HG03378 (cell line): ENCODE data around the gene NPHP4.

ENCODE experiments used
- ATAC-seq: cut with Tn5 transposase; IDR thresholded peaks from one replicate; pipeline ENCODE4 v1.9.1; 2021; ENCODE audit warnings: mild to moderate bottlenecking, moderate library complexity; ENCODE audit not compliant: unreplicated experiment

The NPHP4 gene

GRCh38 chr1:5992026-5992813, at the start of gene NPHP4:
NPHP4 (minus strand) TSS chr1:5992425; CDS start chr1:5986289, 6,136 bp downstream.
- peak; percentile 87 for ATAC-seq

DNA sequence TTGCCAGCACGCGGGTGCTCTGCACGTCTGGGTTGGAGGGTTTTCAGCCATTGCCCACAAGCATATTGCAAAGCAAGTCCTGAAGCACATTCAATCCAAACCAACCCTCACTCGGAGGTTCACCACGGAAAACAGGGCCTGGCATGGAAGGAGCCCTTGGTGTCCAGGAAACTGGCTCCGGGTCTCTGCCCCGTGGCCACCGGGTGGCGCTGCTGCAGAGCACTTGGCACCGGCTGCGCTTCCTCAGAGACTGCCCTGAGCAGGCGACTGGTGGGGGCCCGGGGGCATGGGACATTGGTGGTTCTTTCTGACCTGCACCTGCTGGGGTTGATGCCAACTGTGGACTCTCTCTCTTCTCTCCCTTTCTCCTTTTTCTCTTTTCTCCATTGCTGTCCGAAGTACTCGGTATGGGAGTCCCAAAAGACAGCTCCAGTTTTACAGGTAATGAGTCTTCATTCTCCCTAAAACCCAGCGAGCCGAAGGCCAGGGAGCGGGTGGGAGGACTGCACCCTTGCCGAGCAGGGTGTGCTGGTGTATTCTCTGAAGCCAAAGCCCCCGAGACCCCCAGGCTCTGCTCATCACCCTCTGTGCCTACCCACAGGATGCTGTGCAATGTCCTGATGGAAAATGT, 49.3 kb upstream of the NPHP4 start:
- ATAC-seq = no peak

DNA sequence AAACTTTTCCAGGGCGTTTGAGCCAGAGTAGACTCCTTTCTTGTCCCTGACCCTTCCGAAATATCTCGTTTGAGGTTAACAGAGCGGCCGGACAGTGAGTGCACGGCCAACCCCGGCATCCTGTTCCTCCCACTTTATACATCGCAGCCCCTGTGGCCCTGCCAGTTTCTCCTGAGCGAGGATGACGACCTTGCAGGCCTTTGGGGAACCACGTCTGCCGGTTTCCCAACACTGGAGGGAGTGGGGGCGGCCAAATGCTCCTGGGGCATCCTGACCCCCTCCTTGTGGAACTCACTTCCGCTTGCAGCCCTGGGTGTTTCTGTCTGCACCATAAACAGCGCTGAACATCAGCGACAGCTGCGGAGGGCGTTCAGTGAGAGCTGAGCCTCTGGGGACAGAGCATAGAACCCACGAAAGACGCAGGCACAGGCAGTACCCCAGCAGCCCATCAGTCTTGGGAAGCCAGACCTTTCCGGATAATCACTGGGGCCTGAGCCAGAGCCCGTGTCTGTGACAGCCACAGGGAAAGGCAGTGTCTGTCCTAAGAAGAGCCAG, 48.7 kb upstream of the NPHP4 start:
- ATAC-seq = no peak

GRCh38 chr1:6040444-6040843, 48.2 kb upstream of the NPHP4 start:
- no peak for ATAC-seq

DNA sequence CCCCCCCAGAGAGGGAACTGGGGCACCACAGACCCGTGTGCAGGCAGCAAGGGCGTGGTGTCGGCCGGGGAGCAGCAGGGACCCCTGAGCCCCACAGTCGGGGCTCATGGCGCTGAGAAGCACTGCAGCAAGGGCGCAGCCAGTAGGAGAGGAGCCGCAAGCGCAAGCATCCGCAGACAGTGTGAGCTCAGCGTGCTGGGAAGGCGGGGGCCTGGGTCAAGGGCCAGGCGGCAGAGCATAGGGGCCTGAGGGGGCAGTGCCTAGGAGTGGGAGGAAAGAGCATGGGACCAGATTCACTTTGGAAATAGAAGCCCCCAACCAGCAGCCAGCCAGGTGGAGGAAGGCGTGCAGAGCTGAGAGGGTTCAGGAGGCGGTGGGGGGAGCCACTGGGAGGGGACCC, 46.8 kb upstream of the NPHP4 start:
- ATAC-seq = no peak

GRCh38 chr1:6038603-6039002, 46.4 kb upstream of the NPHP4 start:
- ATAC-seq = no peak

DNA sequence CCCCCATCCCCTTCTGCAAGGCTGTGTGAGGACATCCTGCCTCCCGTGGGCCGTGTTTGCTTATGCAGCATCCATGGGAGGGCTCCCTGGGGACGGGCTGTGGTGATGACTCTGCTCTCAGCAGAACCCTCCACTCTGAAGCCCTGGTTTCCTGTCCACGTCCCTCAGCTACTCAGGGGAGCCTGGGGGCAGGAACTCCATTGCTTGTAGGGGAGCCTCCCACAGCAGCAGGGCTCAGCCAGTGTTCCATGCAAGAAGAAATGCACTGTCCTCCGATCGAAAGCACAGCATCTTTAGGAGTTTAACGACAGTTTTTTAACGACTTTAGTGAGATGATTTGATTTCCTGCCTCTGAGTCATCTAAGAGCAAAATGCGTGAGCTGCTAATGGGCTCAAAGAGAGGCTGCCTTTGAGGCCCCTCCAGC, 45.1 kb upstream of the NPHP4 start:
- ATAC-seq = no peak

GRCh38 chr1:6035719-6036118, 43.5 kb upstream of the NPHP4 start:
- no peak for ATAC-seq

- ATAC-seq = no peak
Observed at GRCh38 chr1:6035303-6035702, 43.1 kb upstream of the NPHP4 start.

GRCh38 chr1:6034750-6035096, 42.5 kb upstream of the NPHP4 start:
- ATAC-seq = no peak

DNA sequence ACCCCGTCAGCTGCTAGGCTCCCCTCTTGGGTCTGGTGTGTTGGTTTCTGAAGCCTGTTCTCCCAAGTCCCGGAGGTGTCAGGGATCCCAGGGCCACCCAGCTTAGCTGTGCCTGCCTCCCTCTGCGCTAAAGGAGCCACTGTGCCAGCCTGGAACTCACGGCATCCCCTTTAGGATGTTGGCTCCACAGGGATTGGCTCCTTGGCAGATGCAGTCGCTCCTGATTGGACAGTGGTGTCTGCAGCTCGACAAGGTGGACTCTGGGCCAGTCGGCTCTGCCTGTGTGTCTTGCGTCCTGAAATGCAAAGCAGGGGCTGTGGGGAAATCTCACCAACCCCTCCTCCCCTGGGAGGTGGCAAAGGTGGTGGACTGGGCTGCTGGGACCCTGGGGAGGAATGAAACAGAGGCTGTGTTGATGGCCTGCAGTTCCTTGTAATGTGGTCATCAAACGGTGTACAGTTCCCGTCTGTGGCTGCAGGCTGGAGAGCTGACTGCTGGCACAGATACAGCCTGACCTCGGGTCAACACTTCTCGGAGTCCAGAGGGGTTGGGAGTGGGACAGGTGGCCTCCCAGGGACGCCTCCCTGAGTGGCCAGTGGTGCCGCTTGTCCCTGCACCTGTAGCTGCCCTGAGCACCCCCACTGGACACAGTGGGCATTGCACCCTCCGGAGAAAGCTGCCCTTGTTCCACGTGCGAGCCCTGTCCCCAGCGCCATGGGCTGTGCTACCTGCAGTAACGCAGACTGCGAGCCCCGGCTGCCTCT, 41.9 kb upstream of the NPHP4 start:
- ATAC-seq = no peak

DNA sequence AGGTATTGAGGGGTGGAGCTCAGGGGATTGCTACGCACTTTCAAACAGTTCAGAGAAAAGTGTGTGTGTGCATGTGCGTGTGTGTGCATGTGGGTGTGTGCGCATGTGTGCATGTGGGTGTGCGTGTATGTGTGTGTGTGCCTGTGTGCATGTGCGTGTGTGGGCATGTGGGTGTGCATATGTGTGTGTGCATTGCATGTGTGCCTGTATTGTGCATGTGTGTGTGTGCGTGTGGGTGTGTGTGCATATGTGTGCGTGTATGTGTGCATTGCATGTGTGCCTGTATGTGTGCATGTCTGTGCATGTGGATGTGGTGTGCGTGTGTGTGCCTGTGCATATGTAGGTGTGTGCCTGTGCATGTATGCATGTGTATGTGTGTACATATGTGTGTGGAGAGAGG, 40.9 kb upstream of the NPHP4 start:
- ATAC-seq = no peak

- no peak for ATAC-seq
Observed at GRCh38 chr1:6030547-6031261, 38.5 kb upstream of the NPHP4 start.

DNA sequence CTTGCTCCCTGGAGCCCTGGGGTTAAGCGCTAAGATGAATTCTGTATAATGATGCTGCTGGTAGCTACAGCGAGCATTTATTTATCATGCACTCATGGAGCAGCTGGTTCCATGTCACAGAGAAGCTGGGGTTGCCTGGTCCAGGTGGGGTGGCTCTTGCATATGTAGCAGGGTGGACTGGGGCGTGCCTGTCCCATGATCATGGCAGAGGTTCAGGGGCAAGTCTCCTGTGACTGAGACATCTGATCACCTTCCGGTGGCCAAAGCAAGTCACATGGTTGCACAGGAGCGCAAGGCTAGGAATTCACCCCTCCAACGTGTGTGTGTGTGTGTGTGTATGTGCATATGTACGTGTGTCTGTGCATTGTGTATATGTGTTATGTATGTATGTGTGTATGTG, 37.9 kb upstream of the NPHP4 start:
- ATAC-seq = no peak

DNA sequence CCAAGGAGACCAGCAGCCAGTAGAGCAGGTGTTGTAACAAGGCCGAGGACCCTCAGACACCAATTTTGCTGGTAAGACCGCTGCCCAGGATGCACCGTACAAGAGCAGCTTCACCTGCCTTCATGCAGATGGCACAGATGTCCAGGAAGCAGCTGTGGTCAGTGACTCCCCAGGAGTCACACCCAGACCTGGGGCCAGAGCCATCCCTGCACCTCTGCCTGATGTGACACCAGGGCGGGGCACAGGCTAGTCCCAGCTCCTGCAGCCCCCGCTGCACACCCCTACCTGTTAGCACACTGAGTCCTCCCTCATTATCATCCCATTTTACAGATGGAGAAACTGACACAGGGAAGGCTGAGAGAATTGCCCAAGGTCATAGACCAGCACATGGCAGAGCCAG, 37.1 kb upstream of the NPHP4 start:
- no peak for ATAC-seq

GRCh38 chr1:6028042-6028850, 36.0 kb upstream of the NPHP4 start:
- ATAC-seq = peak; percentile 33

DNA sequence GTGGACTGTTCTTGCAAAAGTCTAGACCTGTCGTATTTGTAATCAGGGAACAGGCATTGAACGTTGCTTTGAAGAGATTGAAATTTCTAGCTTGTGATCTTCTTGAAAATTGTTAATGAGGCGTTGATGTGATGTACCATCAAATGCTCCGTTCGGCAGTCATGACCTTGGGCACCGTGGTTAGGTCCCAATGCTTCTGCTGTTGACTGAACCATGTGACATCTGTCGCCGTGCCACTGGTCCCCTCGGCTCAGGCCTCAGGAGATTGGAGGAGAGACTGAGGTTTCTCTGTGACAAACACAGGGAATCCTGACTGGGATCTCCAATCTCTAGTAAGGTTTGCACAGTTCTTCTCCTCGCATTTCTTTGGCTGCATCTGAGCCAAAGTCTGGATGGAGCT, 35.4 kb upstream of the NPHP4 start:
- no peak for ATAC-seq

DNA sequence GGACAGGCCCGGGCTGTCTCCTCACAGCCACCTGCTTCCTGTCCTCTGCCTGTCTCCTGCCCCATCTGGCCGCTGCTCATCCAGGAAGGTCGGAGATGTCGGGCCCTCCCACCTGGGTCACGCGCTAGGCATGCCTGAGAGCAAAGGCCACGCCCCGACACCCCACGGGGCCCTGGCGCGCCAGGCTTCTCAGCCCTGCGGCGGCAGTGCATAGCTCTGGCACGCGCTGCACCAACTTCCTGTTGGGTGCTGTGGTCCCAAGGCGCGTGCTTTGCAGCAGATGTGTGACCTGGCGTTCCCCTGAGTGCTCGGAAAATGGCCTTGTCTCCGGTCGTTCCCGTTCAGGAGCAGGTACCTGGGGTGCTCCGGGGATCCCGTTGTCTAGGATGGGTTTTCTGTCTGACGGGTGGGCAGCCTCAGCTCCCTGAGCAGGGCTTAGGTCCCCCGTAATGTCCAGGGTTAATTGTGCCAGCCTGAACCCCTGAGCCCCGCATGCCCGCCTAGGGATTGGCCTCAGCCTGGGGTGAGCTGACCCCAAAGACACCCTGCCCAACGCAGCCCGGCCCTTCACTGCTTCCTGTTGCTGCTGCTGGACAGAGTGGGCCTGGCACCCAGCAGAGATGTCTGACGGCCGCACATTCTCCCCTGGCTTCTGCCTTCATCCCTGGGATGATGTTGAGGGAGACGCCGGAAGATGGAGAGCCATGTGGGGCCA, 34.0 kb upstream of the NPHP4 start:
- peak; percentile 64 for ATAC-seq

- ATAC-seq = no peak
Observed at GRCh38 chr1:6025269-6026094, 33.3 kb upstream of the NPHP4 start.
